Subcutaneous adipose tissue (tissue), 4 donors: ENCODE measurements around the gene FYN. TPM values are rescaled to one million over a fixed set of nuclear protein-coding genes. Genes with fewer than 3 reads are reported as not detected.

Source experiments
- CTCF ChIP-seq: fragments of 450-650 bp; IDR thresholded peaks from one replicate; pipeline ENCODE4 v1.5.1; 2016; ENCODE audit warnings: low read depth, mild to moderate bottlenecking, control low read depth, antibody characterized with exemption, moderate library complexity
- total RNA-seq, 4 donors: library from RNA; depleted of rRNA; stranded (reverse); fragments of >200 nt; gene quantifications; one replicate each; pipeline ENCODE4 v1.1.0, GENCODE V29; 2016

FYN gene
- total RNA-seq, 4 donors from 2014 or later, result 185 to 279 (median 252) TPM

GRCh38 chr6:111752476-111752875 lies 120.8 kb downstream of the FYN start:
- TF ChIP-seq CTCF, result no peak

- no peak for TF ChIP-seq CTCF
Observed at GRCh38 chr6:111750753-111751673, 122.2 kb downstream of the FYN start.

- TF ChIP-seq CTCF, result no peak
Observed at GRCh38 chr6:111750153-111750552, 123.1 kb downstream of the FYN start.

GRCh38 chr6:111748231-111748647 lies 125.0 kb downstream of the FYN start:
- TF ChIP-seq CTCF, result no peak

GRCh38 chr6:111747829-111748228 lies 125.4 kb downstream of the FYN start:
- TF ChIP-seq CTCF, result no peak

GRCh38 chr6:111747396-111747795 lies 125.9 kb downstream of the FYN start:
- TF ChIP-seq CTCF, result no peak

GRCh38 chr6:111746983-111747382 lies 126.3 kb downstream of the FYN start:
- TF ChIP-seq CTCF, result no peak
